HG02884 (cell line): ENCODE data around the gene SHROOM3.
A peak's percentile ranks its signal among the peaks of the same experiment; 100 is the strongest.

ENCODE experiments used
- ATAC-seq: cut with Tn5 transposase; IDR thresholded peaks from one replicate; pipeline ENCODE4 v1.9.1; 2021; ENCODE audit warnings: mild to moderate bottlenecking, moderate library complexity; ENCODE audit not compliant: unreplicated experiment

The SHROOM3 gene

DNA sequence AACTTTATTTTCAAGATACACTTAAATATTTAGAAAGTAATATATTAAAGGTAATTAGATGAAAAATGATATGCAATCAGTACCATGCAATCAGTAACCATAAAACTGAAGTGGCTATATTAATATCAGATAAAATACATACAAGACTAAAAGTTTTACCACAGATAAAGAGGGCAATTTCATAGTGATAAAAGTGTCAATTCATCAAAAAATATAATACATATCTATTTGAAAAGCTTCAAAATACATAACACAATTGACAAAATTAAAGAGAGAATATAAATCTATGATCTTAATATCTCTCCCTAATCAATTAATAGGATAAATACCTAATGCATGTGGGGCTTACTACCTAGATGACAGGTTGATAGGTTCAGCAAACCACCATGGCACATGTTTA lies 357.4 kb downstream of the SHROOM3 start:
- ATAC-seq: no peak

DNA sequence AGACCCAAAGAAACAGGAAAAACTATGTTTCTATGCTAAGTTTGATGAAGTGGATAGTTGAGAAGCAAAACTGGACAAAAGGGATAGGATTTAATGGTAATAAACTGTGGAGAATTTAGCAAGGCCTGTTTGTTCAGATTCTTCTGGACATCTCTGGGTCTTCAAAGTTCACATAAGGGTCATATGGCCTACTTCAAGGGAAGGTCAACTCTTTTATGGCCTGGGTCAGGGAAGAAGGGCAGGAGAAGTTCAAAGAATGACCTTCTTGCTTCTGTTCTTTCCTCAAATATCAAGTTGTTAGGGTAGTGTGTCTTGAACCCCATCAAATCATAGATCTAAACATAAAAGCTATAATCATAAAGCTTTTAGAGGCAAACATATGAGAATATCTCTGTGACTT lies 360.2 kb downstream of the SHROOM3 start:
- no peak for ATAC-seq

DNA sequence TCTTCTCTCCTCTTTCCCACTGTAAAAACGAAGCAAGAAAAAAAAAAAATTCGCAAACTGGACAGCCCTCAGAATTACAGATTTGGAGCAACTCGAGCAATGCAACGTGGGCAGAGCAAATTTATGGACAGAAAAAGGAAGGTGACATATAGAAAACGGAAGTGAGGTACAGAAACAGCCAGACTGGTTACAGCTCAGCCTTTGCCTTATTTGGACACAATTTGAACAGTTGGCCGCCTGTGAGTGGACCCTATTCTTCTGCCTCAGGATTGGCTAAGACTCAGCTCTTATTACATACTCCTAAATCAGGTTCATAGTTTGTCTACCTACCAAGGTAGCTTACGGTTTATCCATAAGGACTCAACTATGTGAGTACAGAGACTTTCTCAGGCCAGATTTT lies 364.1 kb downstream of the SHROOM3 start:
- no peak for ATAC-seq

DNA sequence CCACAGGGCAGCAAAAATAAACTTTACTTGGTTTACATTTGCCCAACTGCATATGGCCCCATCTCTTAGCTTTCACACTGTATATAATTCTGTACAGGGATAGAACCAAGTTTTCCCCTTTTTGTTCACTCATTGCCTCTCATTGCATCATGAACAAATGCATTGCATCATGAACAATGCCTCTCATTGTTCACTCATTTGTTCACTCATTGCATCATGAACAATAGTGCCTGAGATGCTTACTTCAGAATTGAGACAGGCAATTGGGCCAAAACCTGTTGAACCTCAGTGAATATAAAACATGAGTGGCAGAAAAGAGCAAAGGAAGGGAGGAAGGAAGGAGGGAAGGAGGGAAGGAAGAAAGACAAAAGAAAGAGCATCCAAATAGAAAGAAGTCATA lies 364.7 kb downstream of the SHROOM3 start:
- no peak for ATAC-seq

DNA sequence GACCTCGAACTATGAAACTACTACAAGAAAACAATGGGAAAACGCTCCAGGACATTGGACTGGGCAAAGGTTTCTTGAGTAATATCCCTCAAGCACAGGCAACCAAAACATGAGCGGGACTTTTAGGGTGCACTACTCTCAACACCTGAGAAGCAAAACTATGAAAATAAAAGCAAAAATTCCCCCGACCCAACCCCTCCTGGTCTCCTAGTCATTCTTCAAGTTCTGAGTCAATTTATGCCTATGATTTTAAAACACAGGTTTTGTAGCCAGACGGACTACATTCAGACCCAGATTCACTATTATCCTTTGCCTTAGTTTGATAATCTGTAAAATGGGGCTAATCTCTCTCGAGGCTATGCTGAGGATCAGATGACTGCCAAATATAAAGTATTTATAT lies 365.9 kb downstream of the SHROOM3 start:
- ATAC-seq: peak; percentile 50

DNA sequence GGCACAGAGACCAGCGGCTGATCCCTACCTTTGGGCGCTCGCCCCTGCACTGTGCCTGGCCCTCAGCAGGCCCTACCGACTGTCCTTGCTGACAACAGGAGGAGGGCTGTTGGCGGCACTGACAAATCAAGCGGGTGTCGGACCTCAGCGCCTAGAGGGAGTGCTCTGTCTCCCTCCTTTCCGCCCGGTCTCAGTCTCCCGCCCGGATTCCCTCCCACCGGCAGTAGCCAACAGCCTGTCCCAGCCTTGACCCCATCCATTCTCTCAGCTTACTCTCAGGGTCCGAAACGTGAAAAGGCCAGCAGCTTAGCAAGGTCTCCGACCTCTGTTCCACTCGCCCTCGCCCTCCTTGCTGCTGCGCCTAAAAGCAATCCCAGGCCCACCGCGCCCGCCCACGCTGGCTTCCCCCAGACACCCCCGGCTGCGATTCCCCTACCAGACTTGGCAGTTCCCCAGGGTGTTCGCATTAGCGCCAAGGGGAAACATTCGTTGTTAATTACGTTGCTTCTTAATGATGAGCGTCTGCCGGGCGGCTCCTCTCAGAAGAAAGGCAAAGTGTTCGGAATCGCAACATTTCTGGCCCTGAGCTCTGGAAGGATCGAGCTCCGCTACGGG lies 366.7 kb downstream of the SHROOM3 start:
- no peak for ATAC-seq

DNA sequence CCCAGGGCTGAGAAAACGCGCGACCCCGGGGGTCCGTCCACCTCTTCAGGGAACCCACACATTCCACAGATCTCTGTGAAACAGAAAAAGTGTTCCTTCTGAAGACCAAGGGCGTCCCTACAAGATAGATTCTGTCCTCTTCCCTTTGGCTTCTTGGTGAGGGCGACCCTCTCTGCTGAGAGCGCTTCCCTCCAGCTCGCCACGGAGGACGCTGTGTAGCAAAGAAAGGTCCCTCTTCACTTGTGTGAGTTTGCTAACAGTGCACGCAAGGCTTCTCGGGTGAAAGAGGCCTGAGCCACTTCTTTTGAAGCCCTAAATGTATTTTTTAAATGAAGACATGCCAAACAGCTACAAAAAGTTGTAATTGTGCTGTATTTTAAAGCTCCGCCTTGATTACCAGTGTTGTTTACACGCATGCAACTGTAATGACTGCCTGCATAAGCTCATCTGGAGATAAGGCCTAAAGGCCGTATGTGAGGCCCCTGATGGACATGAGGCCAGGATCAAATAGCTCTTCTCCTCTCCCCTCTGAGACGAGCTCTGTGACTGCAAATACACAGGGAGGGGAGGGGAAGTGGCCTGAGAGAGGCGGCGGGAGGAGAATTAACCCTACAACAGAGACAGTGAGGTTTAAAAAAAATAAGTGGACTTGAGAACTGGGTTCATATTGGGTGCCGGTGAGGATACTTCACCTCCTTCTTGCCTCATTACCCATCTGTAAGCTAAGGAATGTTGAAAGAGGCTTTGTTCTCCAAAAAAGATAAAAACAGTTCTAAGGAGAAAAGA lies 367.4 kb downstream of the SHROOM3 start:
- no peak for ATAC-seq

DNA sequence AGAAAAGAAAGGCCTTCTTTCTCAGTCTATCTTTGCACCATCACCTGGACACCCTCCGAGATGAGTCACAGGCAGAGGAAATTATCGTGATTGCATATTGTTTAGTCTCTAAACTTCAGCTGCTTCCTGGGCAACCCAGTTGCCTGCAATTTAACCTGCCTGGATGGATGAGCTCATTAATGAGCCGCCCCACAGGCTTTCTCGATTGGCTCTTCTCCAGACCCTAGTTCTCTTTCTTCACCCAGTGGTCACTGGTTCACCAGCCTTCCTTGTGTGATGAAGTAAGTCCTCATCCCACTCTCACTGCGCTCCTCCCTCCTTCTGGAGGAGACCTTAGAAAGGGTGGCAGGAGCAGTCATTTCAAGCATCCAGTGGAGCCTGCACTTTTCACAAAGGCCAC lies 368.5 kb downstream of the SHROOM3 start:
- ATAC-seq: no peak

DNA sequence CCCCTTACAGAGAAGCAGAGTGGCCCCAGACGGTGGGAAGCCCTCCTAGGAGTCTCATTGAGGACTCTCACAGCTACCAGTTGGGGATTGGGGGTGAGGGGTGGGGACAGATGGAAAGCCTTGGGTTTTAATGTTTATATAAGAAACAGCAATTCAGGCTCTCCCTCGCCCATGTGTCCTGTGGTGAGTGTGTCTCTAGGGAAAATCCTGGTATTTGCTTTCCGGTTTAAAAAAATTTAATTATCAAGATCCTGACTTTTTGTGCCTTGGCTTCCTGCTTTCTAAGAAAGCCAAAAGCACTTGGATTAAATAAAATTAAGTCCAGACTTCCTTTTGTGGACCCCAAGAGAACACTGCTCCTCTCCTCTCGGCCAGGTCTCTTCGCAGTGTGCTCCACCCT lies 369.1 kb downstream of the SHROOM3 start:
- ATAC-seq: no peak

DNA sequence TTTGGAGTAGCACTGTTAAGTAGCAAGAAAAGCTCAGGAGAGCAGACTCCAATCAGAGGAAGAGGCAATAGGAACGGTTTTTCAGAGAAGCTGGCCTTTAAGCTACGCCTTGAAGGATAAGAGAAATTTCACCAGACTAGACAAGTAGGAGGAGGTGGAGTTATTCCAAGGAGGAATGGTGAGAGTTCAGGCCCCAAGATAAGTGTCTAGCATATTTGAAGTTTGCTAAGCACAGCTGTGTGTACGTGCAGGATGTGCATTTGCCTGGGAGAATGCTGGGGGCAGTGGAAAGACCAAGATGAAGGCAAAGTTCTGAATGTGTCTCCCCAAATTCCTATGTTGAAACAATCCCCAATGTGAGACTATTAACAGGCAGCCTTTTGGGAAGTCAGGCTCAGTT lies 371.3 kb downstream of the SHROOM3 start:
- ATAC-seq: no peak

DNA sequence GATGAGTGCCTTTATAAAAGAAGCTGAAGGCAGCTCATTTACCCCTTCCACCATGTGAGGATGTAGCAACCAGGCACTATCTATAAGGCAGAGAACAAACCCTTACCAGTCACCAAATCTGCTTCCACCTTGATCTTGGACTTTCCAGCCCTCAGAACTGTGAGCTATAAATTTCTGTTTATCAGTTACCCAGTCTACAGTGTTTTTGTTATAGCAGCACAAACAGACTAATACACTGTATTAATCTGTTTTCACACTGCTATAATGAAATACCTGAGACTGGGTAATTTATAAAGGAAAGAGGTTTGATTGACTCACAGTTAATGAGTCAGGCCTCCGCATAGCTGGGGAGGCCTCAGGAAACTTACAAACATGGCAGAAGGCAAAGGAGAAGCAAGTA lies 371.7 kb downstream of the SHROOM3 start:
- ATAC-seq: no peak

DNA sequence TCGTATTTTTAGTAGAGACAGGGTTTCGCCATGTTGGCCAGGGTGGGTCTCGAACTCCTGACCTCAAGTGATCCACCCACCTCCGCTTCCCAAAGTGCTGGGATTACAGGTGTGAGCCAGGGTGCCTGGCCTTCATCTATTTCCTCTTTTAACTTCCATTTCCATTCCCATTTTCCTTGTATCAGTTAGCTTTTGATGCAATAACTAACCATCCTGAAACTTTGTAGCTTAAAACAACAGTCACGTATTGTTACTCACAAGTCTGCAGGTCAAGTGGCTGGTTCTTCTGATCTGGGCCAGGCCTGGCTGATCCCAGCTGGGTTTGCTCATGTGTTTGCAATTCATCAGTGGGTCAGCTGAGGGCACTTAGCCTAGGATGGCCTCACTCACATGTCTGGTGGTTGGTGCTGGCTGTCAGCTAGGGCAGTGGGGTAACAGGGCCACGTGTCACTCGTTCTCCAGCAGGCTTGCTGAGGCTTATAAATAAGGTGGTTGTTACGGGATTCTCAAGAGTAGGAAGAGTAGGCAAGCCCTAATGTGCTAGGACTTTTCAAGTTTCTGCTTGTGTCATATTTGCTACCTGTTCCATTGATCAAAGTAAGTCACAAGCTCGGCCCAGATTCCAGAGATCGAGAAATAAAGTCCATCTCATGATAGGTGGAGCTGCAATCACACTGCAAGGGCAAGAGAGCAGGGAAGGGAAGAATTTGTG lies 374.7 kb downstream of the SHROOM3 start:
- ATAC-seq: no peak

DNA sequence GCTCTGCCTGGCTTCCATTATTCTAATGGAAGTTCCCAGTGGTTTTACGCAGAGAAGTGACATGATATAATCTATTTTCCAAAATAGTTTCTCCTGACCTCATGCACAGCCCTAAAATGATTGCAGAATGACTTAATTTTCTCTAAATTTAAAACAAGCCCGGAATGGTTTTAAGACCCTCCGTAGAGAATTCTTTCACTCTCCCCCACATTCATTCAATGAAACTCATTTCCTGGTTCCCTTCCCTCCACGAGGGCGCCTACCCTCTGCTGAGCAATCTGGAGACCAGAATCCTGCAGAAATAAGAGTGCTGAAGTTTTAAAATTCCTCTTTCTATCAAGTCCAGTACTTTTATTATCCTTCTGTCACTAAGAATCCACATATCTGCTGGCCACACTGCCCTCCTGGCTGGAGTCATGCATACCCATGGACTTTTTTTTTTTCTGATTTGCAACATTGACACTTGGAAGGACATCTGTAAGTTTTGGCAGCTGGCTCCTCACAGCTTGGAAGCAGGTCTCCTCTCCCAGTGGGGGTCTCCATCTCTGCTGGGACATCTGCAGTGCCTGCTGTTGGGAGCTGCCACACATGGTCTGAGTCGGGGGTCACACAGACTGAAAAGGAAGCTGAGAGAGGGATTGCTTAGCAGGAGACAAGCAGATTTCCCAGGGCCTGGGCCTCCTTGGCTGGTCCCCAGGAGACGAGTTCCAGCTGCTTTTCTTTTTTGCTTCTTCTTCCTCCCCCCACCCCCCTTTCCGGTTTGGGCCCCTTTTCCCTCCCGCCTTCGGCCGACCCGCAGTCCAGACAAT lies 376.8 kb downstream of the SHROOM3 start:
- no peak for ATAC-seq

DNA sequence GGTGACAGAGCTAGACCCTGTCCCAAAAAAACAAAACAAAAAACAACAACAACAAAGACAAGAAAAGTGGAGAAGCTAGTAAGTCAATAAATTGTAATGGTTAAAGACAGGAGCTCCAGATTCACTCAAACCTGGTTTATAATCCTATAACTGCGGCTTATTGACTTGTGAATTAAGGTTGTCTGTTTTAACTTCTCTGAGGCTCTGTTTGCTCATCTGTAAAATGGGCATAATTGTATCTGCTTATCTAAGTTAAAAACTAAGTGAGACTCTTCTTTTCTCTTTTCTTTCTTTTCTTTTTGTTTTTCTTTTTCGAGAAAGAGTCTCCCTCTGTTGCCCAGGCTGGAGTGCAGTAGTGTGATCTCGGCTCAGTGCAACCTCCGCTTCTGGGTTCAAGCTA lies 378.0 kb downstream of the SHROOM3 start:
- no peak for ATAC-seq

DNA sequence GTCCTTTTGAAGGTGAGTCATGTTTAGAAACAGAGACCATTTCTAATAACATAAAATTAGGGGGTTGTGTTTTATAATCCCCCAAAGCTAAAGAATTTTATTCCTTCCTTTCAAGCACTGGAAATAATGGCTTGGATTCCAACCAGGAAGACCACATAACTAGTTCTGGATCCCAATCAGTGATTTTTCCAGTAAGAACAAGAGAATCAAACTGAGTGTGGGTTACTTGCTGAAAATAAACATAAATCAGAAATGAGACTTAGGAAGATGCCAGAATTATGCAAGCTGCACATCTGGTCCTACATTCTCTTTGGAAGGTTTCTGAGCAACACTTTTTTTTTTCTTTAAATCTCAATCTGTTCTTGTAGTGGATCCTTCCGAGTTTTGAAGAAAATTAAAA lies 386.6 kb downstream of the SHROOM3 start:
- ATAC-seq: no peak

DNA sequence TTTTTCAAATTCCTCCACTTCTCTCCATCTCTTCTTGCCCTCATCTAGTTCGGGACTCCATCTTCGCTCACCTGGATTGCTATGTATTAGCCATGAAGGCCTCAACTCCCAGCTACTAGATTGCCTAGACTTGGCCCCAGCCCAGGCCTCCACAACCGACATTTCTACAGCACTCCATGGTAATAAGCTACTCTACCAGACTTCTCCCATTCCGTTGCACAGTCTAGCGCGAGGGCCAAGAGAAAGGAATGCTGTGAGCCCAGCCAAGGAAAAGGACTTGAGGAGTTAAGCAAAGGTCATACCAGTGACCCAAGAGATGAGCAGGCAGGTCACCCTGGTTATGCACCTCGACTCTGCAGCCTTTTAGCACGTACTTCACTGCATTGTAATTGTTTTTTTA lies 387.3 kb downstream of the SHROOM3 start:
- no peak for ATAC-seq

DNA sequence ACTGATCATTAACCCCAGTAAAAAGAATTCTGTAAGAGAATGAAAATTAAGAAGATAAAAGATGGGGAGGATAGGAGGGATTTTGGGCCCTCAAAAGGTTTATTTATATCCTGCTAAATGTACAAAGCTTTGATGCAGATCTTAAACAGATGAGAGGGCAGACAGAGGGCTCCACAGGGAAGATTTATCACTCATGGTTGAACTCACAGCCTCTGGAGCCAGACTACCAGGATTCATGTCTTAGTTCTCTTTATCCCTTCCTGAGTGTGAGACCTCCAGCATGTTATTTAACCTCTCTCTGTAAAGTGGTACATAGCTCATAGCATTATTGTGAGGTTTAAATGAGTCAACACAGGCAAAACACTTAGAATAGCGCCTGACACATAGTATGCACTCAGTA lies 388.5 kb downstream of the SHROOM3 start:
- no peak for ATAC-seq

DNA sequence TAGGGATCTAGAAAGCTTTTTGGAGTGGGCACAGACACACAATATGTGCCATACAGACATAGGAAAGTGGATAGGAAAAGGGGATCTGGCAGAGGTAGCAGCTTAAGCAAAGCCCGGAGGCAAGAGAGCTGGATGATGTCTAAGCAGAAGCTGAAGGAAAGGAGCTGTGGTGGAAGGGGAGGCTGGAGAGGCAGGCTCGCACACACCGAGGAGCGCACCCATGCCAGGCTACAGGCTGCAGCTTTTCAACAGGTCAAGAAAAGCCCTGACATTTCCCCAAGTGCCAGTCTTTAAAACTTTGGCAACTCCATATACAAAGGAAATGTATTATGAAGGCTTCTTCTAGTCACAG lies 395.6 kb downstream of the SHROOM3 start:
- ATAC-seq: no peak

DNA sequence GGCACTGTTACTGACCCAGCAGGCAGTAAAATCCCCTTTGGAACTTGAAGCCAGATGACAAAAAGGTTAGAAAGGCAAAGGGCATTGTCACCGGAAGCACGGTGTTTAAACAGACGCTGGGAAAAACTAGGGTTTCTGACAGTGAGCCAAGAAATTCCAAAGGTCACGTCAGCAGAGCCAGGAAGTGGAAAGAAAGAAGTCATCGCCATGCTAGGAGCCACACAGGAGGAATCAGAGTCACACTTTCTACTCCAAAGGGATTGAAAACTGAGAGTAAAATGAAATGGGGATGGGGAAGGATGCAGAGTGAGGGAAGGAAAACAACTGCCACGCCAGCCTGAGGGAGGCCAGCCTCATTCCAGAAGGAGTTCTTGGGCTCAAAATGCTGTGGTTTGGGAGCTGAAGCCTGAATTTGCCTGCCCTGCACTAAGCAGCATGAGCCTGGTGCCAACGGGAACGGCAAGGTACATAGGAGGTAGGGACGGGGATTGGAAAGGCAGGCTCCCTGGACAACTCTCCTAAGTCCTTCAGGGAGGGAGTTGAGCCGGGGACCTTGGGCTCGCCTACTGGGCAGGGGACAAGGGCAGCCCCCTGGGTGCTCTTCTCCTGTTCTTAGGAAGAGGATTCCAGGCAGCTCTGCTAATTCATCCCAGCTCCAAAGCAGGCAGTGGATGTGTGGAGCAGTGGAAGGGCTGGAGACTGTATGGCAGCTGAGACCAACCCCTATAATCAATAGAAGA lies 396.1 kb downstream of the SHROOM3 start:
- no peak for ATAC-seq

DNA sequence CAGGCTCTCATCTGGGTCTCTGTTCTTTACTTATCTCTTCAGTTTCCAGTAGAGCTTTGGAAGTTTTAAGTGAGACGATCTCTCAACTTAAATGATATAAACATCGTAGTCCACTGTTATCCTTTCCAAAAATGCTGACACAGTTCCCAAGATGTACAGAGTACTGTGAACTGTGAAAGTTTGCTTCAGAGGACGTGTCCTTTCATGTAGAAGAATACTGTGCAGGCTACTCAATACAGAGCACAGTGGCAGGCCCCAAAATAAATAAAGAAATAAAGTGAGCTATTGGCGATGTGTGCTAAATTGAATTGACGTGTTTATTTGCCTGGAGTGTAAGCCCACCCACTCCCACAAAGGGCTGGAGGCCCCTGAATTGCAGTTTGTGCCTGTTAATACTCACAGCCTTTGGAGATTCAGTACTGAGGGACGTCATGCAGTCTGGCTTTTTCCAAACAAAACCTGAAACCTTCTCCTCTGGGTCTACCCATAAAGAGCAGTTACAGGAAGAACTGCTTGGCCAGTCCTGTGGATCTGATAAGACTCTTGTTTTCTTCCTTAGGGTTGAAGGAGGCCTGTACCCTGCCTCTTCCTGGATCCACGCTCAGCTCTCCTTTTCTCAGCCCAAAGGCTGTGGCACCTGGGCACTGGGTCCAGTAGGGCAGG lies 396.8 kb downstream of the SHROOM3 start:
- no peak for ATAC-seq
